CD4-positive, alpha-beta memory T cell (primary cell): ENCODE measurements around the gene KHSRP. TPM values are rescaled to one million over a fixed set of nuclear protein-coding genes. Genes with fewer than 3 reads are reported as not detected.

Experiments
- CTCF ChIA-PET: fragments of 350-600 bp; sonication (Branson Sonifier 250); formaldehyde crosslinking; loops from one replicate; lab custom pipeline; 2021; ENCODE audit warnings: inconsistent platforms; ENCODE audit not compliant: partially characterized antibody; lab: Charles Lee
- POLR2A ChIA-PET: fragments of 350-600 bp; sonication (Branson Sonifier 250); formaldehyde crosslinking; loops from one replicate; lab custom pipeline; 2021; ENCODE audit not compliant: partially characterized antibody; lab: Charles Lee
- DNase-seq, 5 donors: peaks; one replicate each; pipeline versions ENCODE4 v3.0.0 to v3.0.0-alpha.2; 2020 to 2022; ENCODE audit warnings: mixed read lengths in 1 of 5
- H3K27ac ChIP-seq: one replicate; pipeline ENCODE4 v1.7.0; 2013; ENCODE audit warnings: low read depth, low read length
- H3K27me3 ChIP-seq: 2 replicates; pipeline ENCODE4 v1.7.0; 2013; ENCODE audit warnings: mild to moderate bottlenecking, low read length, moderate library complexity; ENCODE audit not compliant: insufficient read depth
- H3K36me3 ChIP-seq: 2 replicates; pipeline ENCODE4 v1.7.0; 2013; ENCODE audit warnings: mild to moderate bottlenecking, low read length, moderate library complexity; ENCODE audit not compliant: insufficient read depth
- H3K4me1 ChIP-seq: 2 replicates; pipeline ENCODE4 v1.7.0; 2013; ENCODE audit warnings: mild to moderate bottlenecking, low read length, moderate library complexity; ENCODE audit not compliant: insufficient read depth
- H3K4me3 ChIP-seq, 2 donors: one replicate each; pipeline ENCODE4 v1.7.0; 2013; ENCODE audit warnings: low read length in 2 of 2, mild to moderate bottlenecking in 1 of 2
- H3K9me3 ChIP-seq, 2 donors: one replicate each; pipeline ENCODE4 v1.7.0; 2013; ENCODE audit warnings: low read length in 2 of 2, control low read depth in 1 of 2; ENCODE audit not compliant: control insufficient read depth in 1 of 2
- H3K27ac Mint-ChIP-seq, 7 donors: one replicate each; pipeline ENCODE4 v1.8.0; 2020 to 2021; ENCODE audit warnings: mixed read lengths in 7 of 7, mild to moderate bottlenecking in 6 of 7, inconsistent platforms in 3 of 7, moderate library complexity in 3 of 7
- H3K27me3 Mint-ChIP-seq, 2 donors: one replicate each; pipeline ENCODE4 v1.8.0; 2020 to 2021; ENCODE audit warnings: mixed read lengths in 2 of 2
- H3K36me3 Mint-ChIP-seq, 2 donors: one replicate each; pipeline ENCODE4 v1.8.0; 2020 to 2021; ENCODE audit warnings: mixed read lengths in 2 of 2, inconsistent platforms in 1 of 2, mild to moderate bottlenecking in 1 of 2
- H3K4me1 Mint-ChIP-seq, 4 donors: one replicate each; pipeline ENCODE4 v1.8.0; 2020 to 2021; ENCODE audit warnings: mixed read lengths in 4 of 4, mild to moderate bottlenecking in 1 of 4
- H3K4me3 Mint-ChIP-seq, 8 donors: one replicate each; pipeline ENCODE4 v1.8.0; 2020 to 2021; ENCODE audit warnings: mixed read lengths in 8 of 8, mild to moderate bottlenecking in 7 of 8, moderate library complexity in 6 of 8, inconsistent platforms in 3 of 8
- H3K9me3 Mint-ChIP-seq, 8 donors: one replicate each; pipeline ENCODE4 v1.8.0; 2020 to 2021; ENCODE audit warnings: mixed read lengths in 8 of 8, mild to moderate bottlenecking in 5 of 8, inconsistent platforms in 3 of 8, moderate library complexity in 1 of 8
- intact Hi-C: fragments of 100-400 bp; cut with micrococcal nuclease; formaldehyde crosslinking; loops from one replicate; pipeline ENCODE4 v1.15.1; 2023
- polyA plus RNA-seq, 2 donors: library from polyadenylated mRNA; unstranded; fragments of 300-500 nt; fragmentation: Illumina TruSeq; gene quantifications; one replicate each; pipeline ENCODE4 v1.2.3, GENCODE V29; 2021
- total RNA-seq, 2 experiments: library from RNA; stranded (reverse); gene quantifications; one replicate each; pipeline ENCODE4 v1.2.3, GENCODE V29; 2021

KHSRP gene
- total and polyA plus RNA-seq, 4 experiments from 2014 or later, result 4.3 to 169 (median 96.7) TPM

GRCh38 chr19:6459262-6460098 lies 34.9 kb upstream of the KHSRP start, which contains the start of gene SLC25A23:
TSS of gene SLC25A23 (minus strand) at chr19:6459792. CDS start at chr19:6459628, 164 bp downstream.
- Mint-ChIP-seq H3K27me3 (no peaks in the 10 kb centered on the region), H3K4me1 (peaks cover 12 to 39% (median 20%) of the 10 kb centered on the region in 4 donors), H3K27ac (peak within 1 kb of the TSS; percentile 86 to 99 (median 93)), H3K36me3 (peaks cover 18 to 19% of the 10 kb centered on the region in 2 donors), H3K4me3 (peak within 1 kb of the TSS; percentile 93 to 99 (median 96)), H3K9me3 (peaks cover 0 to 15% (median 1%) of the 10 kb centered on the region in 8 donors)
- DNase-seq, result peak; percentile 40 to 70 (median 46)
- Histone ChIP-seq H3K4me1 (peaks cover 19% of the 10 kb centered on the region), H3K36me3 (peaks cover 9% of the 10 kb centered on the region), H3K27me3 (no peaks in the 10 kb centered on the region), H3K4me3 (peak within 1 kb of the TSS; percentile 85 to 90), H3K9me3 (peaks cover 0 to 9% of the 10 kb centered on the region in 2 donors), H3K27ac (peak within 1 kb of the TSS; percentile 70)
- ChIA-PET CTCF (interaction anchor here (1.1 kb wide), 1 partner anchor 22 kb away, joined by 3 read pairs; the partner anchor contains the start of gene DENND1C), POLR2A (interaction anchor here (1.0 to 3.5 kb wide), 7 partner anchors 22 to 1460 kb away, joined by 3 to 35 read pairs (median 4); partner anchors contain the start of genes CLPP, DENND1C, GTF2F1 and KHSRP)
- intact Hi-C loops, result loop anchor here (1.0 to 2.0 kb wide), 8 partner anchors 22 to 404 kb away; partner anchors contain the start of genes ALKBH7, CLPP, DENND1C and TRIP10

- intact Hi-C loops, result no loop called here
These were observed 34.2 kb upstream of the KHSRP start for GRCh38 chr19:6458695-6459261.

GRCh38 chr19:6457958-6458694 lies 33.5 kb upstream of the KHSRP start:
- H3K9me3 Mint-ChIP-seq, result peaks cover 0 to 22% (median 4%) of the 10 kb centered on the region in 8 donors
- Histone ChIP-seq H3K9me3 (peaks cover 0 to 18% of the 10 kb centered on the region in 2 donors), H3K27ac (no peak overlapping the region), H3K36me3 (peaks cover 14% of the 10 kb centered on the region), H3K27me3 (no peaks in the 10 kb centered on the region), H3K4me3 (no peak overlapping the region), H3K4me1 (peaks cover 11% of the 10 kb centered on the region)
- ChIA-PET POLR2A (interaction anchor here (1.1 to 3.5 kb wide), 5 partner anchors 23 to 1462 kb away, joined by 3 to 35 read pairs (median 4); partner anchors contain the start of genes DENND1C, KHSRP, SNAPC2 and VAV1), CTCF (no interaction called here)
- peak overlapping the region; percentile 76 to 91 (median 88) for H3K4me3 Mint-ChIP-seq
- intact Hi-C loops, result no loop called here
- H3K36me3 Mint-ChIP-seq, result peaks cover 26 to 29% of the 10 kb centered on the region in 2 donors
- no peak for DNase-seq
- H3K4me1 Mint-ChIP-seq, result peaks cover 9 to 34% (median 15%) of the 10 kb centered on the region in 4 donors
- peak overlapping the region in 5 of 7 donors; percentile 81 to 91 (median 84) for H3K27ac Mint-ChIP-seq
- H3K27me3 Mint-ChIP-seq, result no peaks in the 10 kb centered on the region

More at GRCh38 chr19:6458695-6459261, 34.2 kb upstream of the KHSRP start:
- H3K27ac Mint-ChIP-seq, result peak overlapping the region; percentile 57 to 91 (median 84)
- ChIA-PET CTCF (no interaction called here), POLR2A (interaction anchor here (1.0 to 3.5 kb wide), 8 partner anchors 22 to 1461 kb away, joined by 3 to 35 read pairs (median 4); partner anchors contain the start of genes CLPP, DENND1C, GTF2F1 and KHSRP)
- H3K4me1 Mint-ChIP-seq, result peaks cover 9 to 35% (median 16%) of the 10 kb centered on the region in 4 donors
- no peaks in the 10 kb centered on the region for H3K27me3 Mint-ChIP-seq
- H3K4me1 ChIP-seq, result peaks cover 12% of the 10 kb centered on the region
- DNase-seq, result no peak
- H3K4me3 ChIP-seq, result peak overlapping the region in 1 of 2 donors; percentile 85
- peaks cover 0 to 16% of the 10 kb centered on the region in 2 donors for H3K9me3 ChIP-seq
- H3K4me3 Mint-ChIP-seq, result peak overlapping the region; percentile 76 to 91 (median 88)
- peaks cover 14% of the 10 kb centered on the region for H3K36me3 ChIP-seq
- no peaks in the 10 kb centered on the region for H3K27me3 ChIP-seq
- H3K9me3 Mint-ChIP-seq, result peaks cover 0 to 19% (median 3%) of the 10 kb centered on the region in 8 donors
- H3K27ac ChIP-seq, result no peak overlapping the region
- peaks cover 22 to 25% of the 10 kb centered on the region in 2 donors for H3K36me3 Mint-ChIP-seq

GRCh38 chr19:6455924-6456323 lies 31.3 kb upstream of the KHSRP start:
- Mint-ChIP-seq H3K4me3 (peak overlapping the region in 1 of 8 donors; percentile 25), H3K9me3 (peaks cover 0 to 22% (median 4%) of the 10 kb centered on the region in 8 donors), H3K27me3 (no peaks in the 10 kb centered on the region), H3K4me1 (peaks cover 9 to 23% (median 15%) of the 10 kb centered on the region in 4 donors), H3K36me3 (peaks cover 32 to 41% of the 10 kb centered on the region in 2 donors), H3K27ac (no peak overlapping the region)
- no peak for DNase-seq
- no peak overlapping the region for H3K4me3 ChIP-seq
- H3K36me3 ChIP-seq, result peaks cover 14% of the 10 kb centered on the region
- H3K4me1 ChIP-seq, result peaks cover 11% of the 10 kb centered on the region
- ChIA-PET POLR2A (interaction anchor here (0.9 kb wide), 1 partner anchor 95 kb away, joined by 3 read pairs; no protein-coding TSS in a partner anchor), CTCF (no interaction called here)
- H3K27ac ChIP-seq, result no peak overlapping the region
- H3K9me3 ChIP-seq, result peaks cover 0 to 18% of the 10 kb centered on the region in 2 donors
- intact Hi-C loops, result no loop called here
- H3K27me3 ChIP-seq, result no peaks in the 10 kb centered on the region

GRCh38 chr19:6453951-6454565 lies 29.4 kb upstream of the KHSRP start:
- Mint-ChIP-seq H3K27ac (no peak overlapping the region), H3K27me3 (no peaks in the 10 kb centered on the region), H3K4me1 (peaks cover 4 to 12% (median 9%) of the 10 kb centered on the region in 4 donors), H3K4me3 (no peak overlapping the region), H3K36me3 (peaks cover 30 to 46% of the 10 kb centered on the region in 2 donors), H3K9me3 (peaks cover 0 to 22% (median 4%) of the 10 kb centered on the region in 8 donors)
- Histone ChIP-seq H3K27ac (no peak overlapping the region), H3K36me3 (peaks cover 14% of the 10 kb centered on the region), H3K4me3 (no peak overlapping the region), H3K9me3 (peaks cover 0 to 18% of the 10 kb centered on the region in 2 donors), H3K4me1 (peaks cover 8% of the 10 kb centered on the region), H3K27me3 (no peaks in the 10 kb centered on the region)
- DNase-seq, result no peak
- ChIA-PET CTCF (no interaction called here), POLR2A (no interaction called here)
- intact Hi-C loops, result no loop called here

GRCh38 chr19:6452899-6453298 lies 28.3 kb upstream of the KHSRP start:
- CTCF ChIA-PET, result no interaction called here
- H3K4me3 ChIP-seq, result no peak overlapping the region
- Mint-ChIP-seq H3K9me3 (peaks cover 0 to 22% (median 4%) of the 10 kb centered on the region in 8 donors), H3K4me1 (peaks cover 0 to 1% (median under 1%) of the 10 kb centered on the region in 4 donors), H3K36me3 (peaks cover 30 to 46% of the 10 kb centered on the region in 2 donors), H3K27me3 (no peaks in the 10 kb centered on the region), H3K27ac (peak overlapping the region in 1 of 7 donors; percentile 70), H3K4me3 (no peak overlapping the region)
- no peak for DNase-seq
- intact Hi-C loops, result no loop called here
- H3K4me1 ChIP-seq, result no peaks in the 10 kb centered on the region
- H3K27me3 ChIP-seq, result no peaks in the 10 kb centered on the region
- POLR2A ChIA-PET, result no interaction called here
- H3K27ac ChIP-seq, result no peak overlapping the region
- H3K9me3 ChIP-seq, result peaks cover 0 to 18% of the 10 kb centered on the region in 2 donors
- peaks cover 14% of the 10 kb centered on the region for H3K36me3 ChIP-seq
